ENCODE data around the gene ZNF568. TPM values are rescaled to one million over a fixed set of nuclear protein-coding genes. Genes with fewer than 3 reads are reported as not detected.
A peak's percentile ranks its signal among the peaks of the same experiment; 100 is the strongest.

Gene ZNF568
- total and polyA plus RNA-seq, 12 donors, result 2.7 to 11.5 (median 8.9) TPM

- Histone ChIP-seq H3K27ac (no peak overlapping the region), H3K36me3 (peaks cover 0 to 29% (median 0%) of the 10 kb centered on the region in 9 donors), H3K4me1 (no peaks in the 10 kb centered on the region), H3K4me3 (no peak overlapping the region), H3K27me3 (no peaks in the 10 kb centered on the region), H3K9me3 (peaks cover 0 to 92% (median 21%) of the 10 kb centered on the region in 11 donors)
- DNase-seq (no peak), ATAC-seq (no peak)
- intact Hi-C loops (cut with DNase I), result no loop called here
- no peak for TF ChIP-seq CTCF (IDR thresholded peaks at IDR 0.05)
- WGBS, 2 donors, result 28 to 38% methylated on average over 2 of the region's 2 CpGs
These were observed 47.1 kb downstream of the ZNF568 start for GRCh38 chr19:36963280-36963679.

- peaks cover 0 to 36% (median 0%) of the 10 kb centered on the region in 11 donors for H3K9me3 ChIP-seq
- intact Hi-C loops (cut with DNase I), result loop anchor here in 6 of 10 donors (5.0 to 10.0 kb wide), 7 partner anchors 102 to 580 kb away; partner anchors contain the start of genes ZNF383 (in 5 of the 6), ZNF420 (in 2 of the 6), ZNF569 (in 1 of the 6) and ZNF570 (in 1 of the 6)
- no peaks in the 10 kb centered on the region for H3K27me3 ChIP-seq
- no peak for TF ChIP-seq CTCF (IDR thresholded peaks at IDR 0.05)
- ATAC-seq (peak in 4 of 8 donors; percentile 1 to 36 (median 8)), DNase-seq (no peak)
- H3K36me3 ChIP-seq, result peaks cover 0 to 13% (median 0%) of the 10 kb centered on the region in 9 donors
- peak overlapping the region; percentile 59 to 91 (median 74) for H3K27ac ChIP-seq
- peak overlapping the region; percentile 48 to 92 (median 74) for H3K4me3 ChIP-seq
- peaks cover 5 to 19% (median 14%) of the 10 kb centered on the region in 9 donors for H3K4me1 ChIP-seq
- 33 to 34% methylated on average over 25 of the region's 25 CpGs for WGBS, 2 donors
These were observed 56.4 kb downstream of the ZNF568 start for GRCh38 chr19:36972571-36972970.

GRCh38 chr19:36973021-36973843, 57.1 kb downstream of the ZNF568 start:
- intact Hi-C loops (cut with DNase I), result loop anchor here in 6 of 10 donors (5.0 to 10.0 kb wide), 7 partner anchors 102 to 579 kb away; partner anchors contain the start of genes ZNF383 (in 5 of the 6), ZNF420 (in 2 of the 6), ZNF569 (in 1 of the 6) and ZNF570 (in 1 of the 6)
- 1% methylated on average over 56 of the region's 56 CpGs for WGBS, 2 donors
- peak; percentile 97 to 100 (median 100) for ATAC-seq

More at GRCh38 chr19:36973021-36973843, 57.1 kb downstream of the ZNF568 start:
- H3K4me1 ChIP-seq, result peaks cover 5 to 19% (median 14%) of the 10 kb centered on the region in 9 donors
- peak overlapping the region; percentile 48 to 92 (median 74) for H3K4me3 ChIP-seq
- H3K36me3 ChIP-seq, result peaks cover 0 to 20% (median 5%) of the 10 kb centered on the region in 9 donors
- peak; percentile 74 to 98 (median 94) for TF ChIP-seq CTCF (IDR thresholded peaks at IDR 0.05)
- peaks cover 0 to 40% (median 0%) of the 10 kb centered on the region in 11 donors for H3K9me3 ChIP-seq
- peak overlapping the region; percentile 59 to 91 (median 74) for H3K27ac ChIP-seq
- DNase-seq, result peak; percentile 89
- H3K27me3 ChIP-seq, result no peaks in the 10 kb centered on the region

Measured in heart right ventricle (tissue), 16 donors.